IPS DF 6.9 (cell line): Measurements from ENCODE around the gene TLR7.

Experiments
- DNase-seq: peaks from one replicate; pipeline ENCODE4 v3.0.0-alpha.2; 2013; ENCODE audit warnings: low read depth, low spot score
- H3K27ac ChIP-seq: one replicate; pipeline ENCODE4 v1.5.1; 2013; ENCODE audit warnings: low read length, control low read depth
- H3K27me3 ChIP-seq: 2 replicates; pipeline ENCODE4 v1.6.1; 2013; ENCODE audit warnings: mild to moderate bottlenecking, low read length; ENCODE audit not compliant: control insufficient read depth, insufficient read depth
- H3K36me3 ChIP-seq: 2 replicates; pipeline ENCODE4 v1.6.1; 2013; ENCODE audit warnings: low read length; ENCODE audit not compliant: control insufficient read depth, insufficient read depth
- H3K4me1 ChIP-seq: 2 replicates; pipeline ENCODE4 v1.6.1; 2013; ENCODE audit warnings: low read length; ENCODE audit not compliant: control insufficient read depth, insufficient read depth
- H3K4me3 ChIP-seq: 2 replicates; pipeline ENCODE4 v1.5.1; 2013; ENCODE audit warnings: mild to moderate bottlenecking, low read length
- H3K9me3 ChIP-seq: 2 replicates; pipeline ENCODE4 v1.6.1; 2013; ENCODE audit warnings: low read length, inconsistent platforms; ENCODE audit not compliant: control insufficient read depth, insufficient read depth
- WGBS: extraction: QIAGEN DNeasy Blood & Tissue Kit; methylation state at CpG from one replicate; pipeline ENCODE4 v1.1.7; 2013; ENCODE audit warnings: mixed read lengths, missing lambda C conversion rate; ENCODE audit not compliant: insufficient read length, insufficient coverage; 5-methylcytosine and 5-hydroxymethylcytosine counted together

The TLR7 gene

GRCh38 chrX:12867685-12868084 lies 813 bp downstream of the TLR7 start:
- no peak for DNase-seq
- H3K4me3 ChIP-seq: no peak overlapping the region
- H3K9me3 ChIP-seq: no peaks in the 10 kb centered on the region
- H3K27me3 ChIP-seq: no peaks in the 10 kb centered on the region
- WGBS: no CpG with 5 or more reads among the region's 4 CpGs
- H3K4me1 ChIP-seq: no peaks in the 10 kb centered on the region
- no peak overlapping the region for H3K27ac ChIP-seq
- H3K36me3 ChIP-seq: no peaks in the 10 kb centered on the region

GRCh38 chrX:12868747-12869146 lies 1.9 kb downstream of the TLR7 start:
- H3K4me3 ChIP-seq: no peak overlapping the region
- no peaks in the 10 kb centered on the region for H3K27me3 ChIP-seq
- no peak overlapping the region for H3K27ac ChIP-seq
- no peaks in the 10 kb centered on the region for H3K36me3 ChIP-seq
- no peaks in the 10 kb centered on the region for H3K9me3 ChIP-seq
- H3K4me1 ChIP-seq: no peaks in the 10 kb centered on the region
- DNase-seq: no peak
- WGBS: no CpG with 5 or more reads among the region's 4 CpGs

GRCh38 chrX:12871257-12871656 lies 4.4 kb downstream of the TLR7 start:
- no peaks in the 10 kb centered on the region for H3K36me3 ChIP-seq
- no peak overlapping the region for H3K4me3 ChIP-seq
- WGBS: no CpG with 5 or more reads among the region's 6 CpGs
- H3K9me3 ChIP-seq: no peaks in the 10 kb centered on the region
- no peaks in the 10 kb centered on the region for H3K4me1 ChIP-seq
- no peak overlapping the region for H3K27ac ChIP-seq
- DNase-seq: no peak
- no peaks in the 10 kb centered on the region for H3K27me3 ChIP-seq

GRCh38 chrX:12872741-12873140 lies 5.9 kb downstream of the TLR7 start:
- no CpG with 5 or more reads among the region's 4 CpGs for WGBS
- H3K27me3 ChIP-seq: no peaks in the 10 kb centered on the region
- no peaks in the 10 kb centered on the region for H3K4me1 ChIP-seq
- H3K36me3 ChIP-seq: no peaks in the 10 kb centered on the region
- no peak overlapping the region for H3K27ac ChIP-seq
- DNase-seq: no peak
- no peaks in the 10 kb centered on the region for H3K9me3 ChIP-seq
- H3K4me3 ChIP-seq: no peak overlapping the region

- WGBS: no CpG with 5 or more reads among the region's 4 CpGs
- no peaks in the 10 kb centered on the region for H3K4me1 ChIP-seq
- H3K36me3 ChIP-seq: no peaks in the 10 kb centered on the region
- no peak overlapping the region for H3K27ac ChIP-seq
- H3K4me3 ChIP-seq: no peak overlapping the region
- no peaks in the 10 kb centered on the region for H3K27me3 ChIP-seq
- H3K9me3 ChIP-seq: no peaks in the 10 kb centered on the region
- no peak for DNase-seq
Measured at GRCh38 chrX:12874581-12874980, 7.7 kb downstream of the TLR7 start.

- no CpG with 5 or more reads among the region's 8 CpGs for WGBS
- no peak overlapping the region for H3K27ac ChIP-seq
- H3K4me1 ChIP-seq: no peaks in the 10 kb centered on the region
Measured at GRCh38 chrX:12877386-12877785, 10.5 kb downstream of the TLR7 start.

GRCh38 chrX:12878536-12878935 lies 11.7 kb downstream of the TLR7 start:
- H3K9me3 ChIP-seq: no peaks in the 10 kb centered on the region
- H3K27ac ChIP-seq: no peak overlapping the region
- no peaks in the 10 kb centered on the region for H3K4me1 ChIP-seq
- H3K36me3 ChIP-seq: no peaks in the 10 kb centered on the region
- no peak overlapping the region for H3K4me3 ChIP-seq
- no CpG with 5 or more reads among the region's 1 CpG for WGBS
- H3K27me3 ChIP-seq: no peaks in the 10 kb centered on the region
- no peak for DNase-seq

More at GRCh38 chrX:12877386-12877785, 10.5 kb downstream of the TLR7 start:
- Histone ChIP-seq H3K27me3 (no peaks in the 10 kb centered on the region), H3K4me3 (no peak overlapping the region), H3K36me3 (no peaks in the 10 kb centered on the region), H3K9me3 (no peaks in the 10 kb centered on the region)
- DNase-seq: no peak

GRCh38 chrX:12881914-12882313 lies 15.0 kb downstream of the TLR7 start:
- H3K27me3 ChIP-seq: no peaks in the 10 kb centered on the region
- H3K36me3 ChIP-seq: no peaks in the 10 kb centered on the region
- H3K4me3 ChIP-seq: no peak overlapping the region
- H3K4me1 ChIP-seq: no peaks in the 10 kb centered on the region
- no peaks in the 10 kb centered on the region for H3K9me3 ChIP-seq
- H3K27ac ChIP-seq: no peak overlapping the region
- no peak for DNase-seq
- no CpG with 5 or more reads among the region's 2 CpGs for WGBS

- DNase-seq: no peak
- H3K36me3 ChIP-seq: no peaks in the 10 kb centered on the region
- H3K4me1 ChIP-seq: no peaks in the 10 kb centered on the region
- no CpG with 5 or more reads among the region's 5 CpGs for WGBS
- no peak overlapping the region for H3K4me3 ChIP-seq
- H3K9me3 ChIP-seq: no peaks in the 10 kb centered on the region
- no peaks in the 10 kb centered on the region for H3K27me3 ChIP-seq
- H3K27ac ChIP-seq: no peak overlapping the region
Measured at GRCh38 chrX:12885508-12885907, 18.6 kb downstream of the TLR7 start.

GRCh38 chrX:12886545-12886944 lies 19.7 kb downstream of the TLR7 start:
- Histone ChIP-seq H3K9me3 (no peaks in the 10 kb centered on the region), H3K27ac (no peak overlapping the region), H3K36me3 (no peaks in the 10 kb centered on the region), H3K27me3 (no peaks in the 10 kb centered on the region), H3K4me1 (no peaks in the 10 kb centered on the region), H3K4me3 (no peak overlapping the region)
- DNase-seq: no peak
- WGBS: no CpG with 5 or more reads among the region's 3 CpGs

GRCh38 chrX:12887141-12887540 lies 20.3 kb downstream of the TLR7 start:
- no CpG with 5 or more reads among the region's 2 CpGs for WGBS
- Histone ChIP-seq H3K9me3 (no peaks in the 10 kb centered on the region), H3K27ac (no peak overlapping the region)

More at GRCh38 chrX:12887141-12887540, 20.3 kb downstream of the TLR7 start:
- H3K4me3 ChIP-seq: no peak overlapping the region
- no peaks in the 10 kb centered on the region for H3K36me3 ChIP-seq
- H3K4me1 ChIP-seq: no peaks in the 10 kb centered on the region
- H3K27me3 ChIP-seq: no peaks in the 10 kb centered on the region
- DNase-seq: no peak
